Loucy (cell line): Measurements from ENCODE around the gene HBS1L.

Experiments
- CTCF ChIP-seq: fragments of 200-600 bp; sonication (generic); conservative IDR thresholded peaks from 2 replicates; pipeline ENCODE4 v1.5.1; 2014; ENCODE audit warnings: mild to moderate bottlenecking, antibody characterized with exemption, low read length
- EZH2phosphoT487 ChIP-seq: fragments of 200-600 bp; IDR thresholded peaks from 2 replicates; pipeline ENCODE4 v1.6.1; 2018; ENCODE audit warnings: antibody characterized with exemption, mild to moderate bottlenecking, moderate library complexity, borderline replicate concordance

GRCh38 chr6:134959603-134960002 lies 95.0 kb downstream of the HBS1L start:
- TF ChIP-seq CTCF (no peak), EZH2phosphoT487 (no peak)
